ENCODE measurements around the gene TPPP3.

The TPPP3 gene

DNA sequence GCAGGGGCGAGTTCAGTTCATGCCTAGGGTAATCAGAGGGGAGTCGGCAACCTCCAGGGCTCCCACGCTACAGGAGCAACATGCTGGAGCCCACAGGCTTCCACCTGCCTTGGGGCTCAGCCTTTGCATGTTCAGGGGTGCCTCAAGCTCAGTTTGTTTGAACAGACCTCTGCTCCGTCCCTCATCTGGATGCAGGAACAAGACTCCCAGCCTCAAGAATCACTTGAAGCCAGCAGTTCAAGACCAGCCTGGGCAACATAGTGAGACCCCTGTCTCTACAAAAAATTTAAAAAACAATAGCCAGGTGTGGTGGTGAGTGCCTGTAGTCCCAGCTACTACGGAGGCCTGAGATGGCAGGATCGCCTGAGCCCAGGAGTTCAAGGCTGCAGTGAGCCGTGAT lies 32.7 kb upstream of the TPPP3 start:
- Histone ChIP-seq H3K27ac (no peak overlapping the region), H3K4me3 (no peak overlapping the region)
- TF ChIP-seq CTCF (IDR thresholded peaks at IDR 0.05): no peak
- no peak for DNase-seq (ENCODE audit: low spot score)

GRCh38 chr16:67425580-67425979 lies 32.3 kb upstream of the TPPP3 start:
- Histone ChIP-seq H3K27ac (no peak overlapping the region), H3K4me3 (no peak overlapping the region)
- no peak for DNase-seq (ENCODE audit: low spot score)
- TF ChIP-seq CTCF (IDR thresholded peaks at IDR 0.05): no peak

GRCh38 chr16:67425061-67425460 lies 31.8 kb upstream of the TPPP3 start:
- H3K4me3 ChIP-seq: no peak overlapping the region
- no peak for TF ChIP-seq CTCF (IDR thresholded peaks at IDR 0.05)
- DNase-seq (ENCODE audit: low spot score): no peak
- H3K27ac ChIP-seq: no peak overlapping the region

DNA sequence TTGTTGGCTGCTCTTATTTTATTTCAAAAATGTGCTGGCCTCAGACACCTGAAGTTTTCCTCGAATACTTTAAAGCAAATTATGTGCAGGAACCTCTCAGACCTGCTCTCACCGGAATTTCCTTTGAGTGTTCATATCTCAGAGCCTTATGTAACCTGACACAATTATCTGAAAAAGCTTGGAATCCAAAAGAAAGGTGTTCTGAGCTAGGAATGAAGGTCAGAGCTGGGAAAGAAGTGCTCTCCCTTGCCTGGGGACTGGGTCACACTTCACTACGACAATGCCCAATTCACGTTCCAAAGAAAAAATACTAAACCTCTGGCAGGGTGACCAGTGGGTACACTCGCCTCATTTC lies 30.9 kb upstream of the TPPP3 start:
- DNase-seq (ENCODE audit: low spot score): no peak
- TF ChIP-seq CTCF (IDR thresholded peaks at IDR 0.05): no peak
- H3K4me3 ChIP-seq: no peak overlapping the region
- no peak overlapping the region for H3K27ac ChIP-seq

DNA sequence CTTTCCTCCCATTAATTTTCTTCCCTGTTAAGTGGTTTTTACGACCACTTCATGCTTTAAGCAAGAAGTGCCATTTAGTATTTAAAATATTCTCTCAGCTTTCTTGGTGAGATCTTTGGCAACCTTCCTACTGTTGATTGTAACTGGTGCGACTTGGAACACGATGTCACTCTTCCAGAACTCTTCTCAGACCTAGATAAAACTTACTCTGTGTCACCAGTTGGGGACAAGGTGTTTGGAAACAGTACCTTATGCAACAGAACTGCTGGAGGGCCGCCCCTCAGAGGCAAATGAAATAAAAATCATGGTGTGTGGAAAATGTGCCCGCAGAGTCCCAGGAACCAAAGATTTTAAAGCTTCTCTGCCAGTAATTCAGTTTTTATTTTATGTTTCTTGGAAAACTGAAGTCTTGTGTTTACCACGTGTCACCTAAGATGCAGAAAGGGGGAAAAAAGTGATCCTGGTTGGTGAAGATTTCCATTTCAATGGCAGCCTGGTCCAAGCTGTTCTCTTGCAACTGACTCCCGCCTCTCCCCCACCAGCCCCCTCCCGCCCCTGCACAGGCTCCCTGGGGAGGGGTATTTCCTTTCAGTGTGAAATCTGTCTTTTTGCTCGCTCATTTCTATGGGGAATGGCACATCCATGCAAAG lies 30.4 kb upstream of the TPPP3 start:
- no peak for DNase-seq (ENCODE audit: low spot score)
- TF ChIP-seq CTCF (IDR thresholded peaks at IDR 0.05): no peak
- no peak overlapping the region for H3K27ac ChIP-seq
- H3K4me3 ChIP-seq: no peak overlapping the region

- DNase-seq (ENCODE audit: low spot score): no peak
- no peak overlapping the region for H3K27ac ChIP-seq
- no peak overlapping the region for H3K4me3 ChIP-seq
- no peak for TF ChIP-seq CTCF (IDR thresholded peaks at IDR 0.05)
These were observed 29.7 kb upstream of the TPPP3 start for GRCh38 chr16:67423015-67423414.

- no peak for DNase-seq (ENCODE audit: low spot score)
- H3K27ac ChIP-seq: no peak overlapping the region
- TF ChIP-seq CTCF (IDR thresholded peaks at IDR 0.05): no peak
- no peak overlapping the region for H3K4me3 ChIP-seq
These were observed 27.7 kb upstream of the TPPP3 start for GRCh38 chr16:67421030-67421429.

Data from coronary artery (tissue), 2 donors.